HG03520 (cell line): ENCODE measurements around the gene ATP5F1D.

ENCODE experiments used
- ATAC-seq: cut with Tn5 transposase; IDR thresholded peaks from one replicate; pipeline ENCODE4 v1.9.1; 2021; ENCODE audit warnings: mild to moderate bottlenecking, moderate library complexity; ENCODE audit not compliant: unreplicated experiment

The ATP5F1D gene

GRCh38 chr19:1231729-1232637, 9.6 kb upstream of the ATP5F1D start:
- ATAC-seq = no peak

GRCh38 chr19:1232652-1233072, 8.9 kb upstream of the ATP5F1D start:
- ATAC-seq = no peak

- no peak for ATAC-seq
These were observed 8.4 kb upstream of the ATP5F1D start for GRCh38 chr19:1233115-1233667.

- ATAC-seq = no peak
These were observed 7.2 kb upstream of the ATP5F1D start for GRCh38 chr19:1234051-1234954.

- no peak for ATAC-seq
These were observed 6.6 kb upstream of the ATP5F1D start for GRCh38 chr19:1234955-1235380.

- no peak for ATAC-seq
These were observed 5.7 kb upstream of the ATP5F1D start for GRCh38 chr19:1235625-1236538.

- no peak for ATAC-seq
These were observed 5.0 kb upstream of the ATP5F1D start for GRCh38 chr19:1236576-1236975.

GRCh38 chr19:1237027-1237659, 4.4 kb upstream of the ATP5F1D start:
- ATAC-seq = no peak

GRCh38 chr19:1237754-1238368, 3.7 kb upstream of the ATP5F1D start, which contains the start of gene CBARP:
Gene CBARP (minus strand): TSS chr19:1238005. CDS start chr19:1236100, 1,905 bp downstream.
- ATAC-seq = no peak

GRCh38 chr19:1238369-1239303, 2.9 kb upstream of the ATP5F1D start:
- ATAC-seq = no peak

GRCh38 chr19:1239420-1239795, 2.1 kb upstream of the ATP5F1D start:
- ATAC-seq = no peak

- ATAC-seq = peak; percentile 38
These were observed 1.5 kb upstream of the ATP5F1D start for GRCh38 chr19:1239796-1240737.

- ATAC-seq = no peak
These were observed 626 bp upstream of the ATP5F1D start for GRCh38 chr19:1240925-1241324.

- ATAC-seq = no peak
These were observed 2.5 kb downstream of the ATP5F1D start for GRCh38 chr19:1243768-1244692.

- ATAC-seq = no peak
These were observed 3.3 kb downstream of the ATP5F1D start for GRCh38 chr19:1244693-1245451.
